Activated T-cell treated with anti-CD3 and anti-CD28 coated beads, Interleukin-2, amount 50 U/mL, for 4 hours (primary cell): Measurements from ENCODE around the gene LYPLA2. TPM values are rescaled to one million over a fixed set of nuclear protein-coding genes. Genes with fewer than 3 reads are reported as not detected.
A peak's percentile ranks its signal among the peaks of the same experiment; 100 is the strongest.
"Not testable (repeated sequence)": the region's sequence is repeated elsewhere in the genome, so short reads cannot be mapped to it uniquely, and the experiment has no call there.

Source experiments
- ATAC-seq, 2 donors: fragments of 200-7000 bp; cut with Tn5 transposase; one replicate each; pipeline ENCODE4 v1.10.0; 2021
- DNase-seq: peaks from one replicate; pipeline ENCODE4 v3.0.0-alpha.2; 2020
- H3K27me3 Mint-ChIP-seq: one replicate; pipeline ENCODE4 v1.8.0; 2021; ENCODE audit warnings: low read depth, mixed read lengths
- H3K36me3 Mint-ChIP-seq: one replicate; pipeline ENCODE4 v1.8.0; 2022; ENCODE audit warnings: mixed read lengths; ENCODE audit not compliant: insufficient read depth
- H3K4me1 Mint-ChIP-seq: one replicate; pipeline ENCODE4 v1.8.0; 2021; ENCODE audit warnings: low read depth, mixed read lengths
- H3K4me3 Mint-ChIP-seq: one replicate; pipeline ENCODE4 v1.8.0; 2021; ENCODE audit warnings: mild to moderate bottlenecking, moderate library complexity, mixed read lengths
- H3K9me3 Mint-ChIP-seq: one replicate; pipeline ENCODE4 v1.8.0; 2021; ENCODE audit warnings: mixed read lengths
- total RNA-seq, 3 donors: library from RNA; stranded (reverse); gene quantifications; one replicate each; pipeline ENCODE4 v1.2.1, GENCODE V29; 2021

Gene LYPLA2
- total RNA-seq, 3 donors from 2014 or later, result 132 to 146 (median 134) TPM

- Mint-ChIP-seq H3K36me3 (no peaks in the 10 kb centered on the region), H3K4me3 (peak within 1 kb of the TSS; percentile 95), H3K9me3 (no peaks in the 10 kb centered on the region), H3K4me1 (peaks cover 10% of the 10 kb centered on the region), H3K27me3 (no peaks in the 10 kb centered on the region)
- peak; percentile 94 to 96 for ATAC-seq
- DNase-seq, result peak; percentile 83
These were observed 34.3 kb downstream of the LYPLA2 start, which contains the start of gene HMGCL for GRCh38 chr1:23825076-23825761. Gene HMGCL (minus strand): TSS chr1:23825429. CDS start chr1:23825415, 14 bp downstream.

- Mint-ChIP-seq H3K4me1 (peaks cover 10% of the 10 kb centered on the region), H3K27me3 (no peaks in the 10 kb centered on the region), H3K36me3 (no peaks in the 10 kb centered on the region), H3K9me3 (no peaks in the 10 kb centered on the region), H3K4me3 (peak overlapping the region; percentile 95)
- DNase-seq (no peak), ATAC-seq (peak; percentile 42 to 61)
These were observed 35.0 kb downstream of the LYPLA2 start for GRCh38 chr1:23825762-23826522.

- peak overlapping the region; percentile 95 for H3K4me3 Mint-ChIP-seq
- not testable (repeated sequence) for H3K27me3 Mint-ChIP-seq, H3K36me3 Mint-ChIP-seq, ATAC-seq, H3K9me3 Mint-ChIP-seq, DNase-seq
- H3K4me1 Mint-ChIP-seq, result peaks cover 10% of the 10 kb centered on the region
These were observed 35.6 kb downstream of the LYPLA2 start for GRCh38 chr1:23826590-23826989.

GRCh38 chr1:23827717-23828116, 36.8 kb downstream of the LYPLA2 start:
- peaks cover 10% of the 10 kb centered on the region for H3K4me1 Mint-ChIP-seq
- ATAC-seq, result no peak

GRCh38 chr1:23834156-23834555, 43.2 kb downstream of the LYPLA2 start:
- not testable (repeated sequence) for H3K36me3 Mint-ChIP-seq

More at GRCh38 chr1:23827717-23828116, 36.8 kb downstream of the LYPLA2 start:
- no peaks in the 10 kb centered on the region for H3K36me3 Mint-ChIP-seq
- no peaks in the 10 kb centered on the region for H3K27me3 Mint-ChIP-seq
- H3K9me3 Mint-ChIP-seq, result no peaks in the 10 kb centered on the region
- no peak overlapping the region for H3K4me3 Mint-ChIP-seq
- DNase-seq, result no peak

GRCh38 chr1:23836037-23836436, 45.1 kb downstream of the LYPLA2 start:
- ATAC-seq, result no peak
- H3K9me3 Mint-ChIP-seq, result no peaks in the 10 kb centered on the region
- H3K36me3 Mint-ChIP-seq, result no peaks in the 10 kb centered on the region
- no peak for DNase-seq
- H3K27me3 Mint-ChIP-seq, result peaks cover 5% of the 10 kb centered on the region
- peaks cover 10% of the 10 kb centered on the region for H3K4me1 Mint-ChIP-seq
- no peak overlapping the region for H3K4me3 Mint-ChIP-seq

More at GRCh38 chr1:23834156-23834555, 43.2 kb downstream of the LYPLA2 start:
- not testable (repeated sequence) for ATAC-seq, H3K27me3 Mint-ChIP-seq, H3K9me3 Mint-ChIP-seq, H3K4me1 Mint-ChIP-seq, DNase-seq, H3K4me3 Mint-ChIP-seq

GRCh38 chr1:23837908-23838307, 47.0 kb downstream of the LYPLA2 start:
- no peak for ATAC-seq
- no peak for DNase-seq
- H3K27me3 Mint-ChIP-seq, result peaks cover 5% of the 10 kb centered on the region
- H3K36me3 Mint-ChIP-seq, result no peaks in the 10 kb centered on the region
- peak overlapping the region; percentile 71 for H3K4me3 Mint-ChIP-seq
- H3K9me3 Mint-ChIP-seq, result no peaks in the 10 kb centered on the region
- peaks cover 10% of the 10 kb centered on the region for H3K4me1 Mint-ChIP-seq

GRCh38 chr1:23838401-23838866, 47.5 kb downstream of the LYPLA2 start:
- H3K36me3 Mint-ChIP-seq, result no peaks in the 10 kb centered on the region
- peak overlapping the region; percentile 71 for H3K4me3 Mint-ChIP-seq
- H3K4me1 Mint-ChIP-seq, result peaks cover 10% of the 10 kb centered on the region
- peaks cover 5% of the 10 kb centered on the region for H3K27me3 Mint-ChIP-seq
- no peaks in the 10 kb centered on the region for H3K9me3 Mint-ChIP-seq
- ATAC-seq (peak; percentile 100), DNase-seq (peak; percentile 70)

- H3K4me3 Mint-ChIP-seq, result no peak overlapping the region
- H3K9me3 Mint-ChIP-seq, result no peaks in the 10 kb centered on the region
- DNase-seq (no peak), ATAC-seq (no peak)
- H3K27me3 Mint-ChIP-seq, result no peaks in the 10 kb centered on the region
- H3K36me3 Mint-ChIP-seq, result peaks cover 27% of the 10 kb centered on the region
- H3K4me1 Mint-ChIP-seq, result peaks cover under 1% of the 10 kb centered on the region
These were observed 52.7 kb downstream of the LYPLA2 start for GRCh38 chr1:23843644-23844043.

Other genes starting within 250 kb of the LYPLA2 start
- 10 to 100 TPM; 15.1 to 17.1 (median 15.1) TPM for gene ID3, start 231.6 kb upstream of the LYPLA2 start, total RNA-seq
- gene RPL11, start 99.3 kb upstream of the LYPLA2 start, total RNA-seq, result 1,000 to 10,000 TPM; 1,397 to 1,476 (median 1,425) TPM
- 10 to 100 TPM; 61.9 to 69.8 (median 67.1) TPM for gene ELOA, start 47.7 kb upstream of the LYPLA2 start, total RNA-seq
- gene PITHD1, start 12.7 kb upstream of the LYPLA2 start, total RNA-seq, result 100 to 1,000 TPM; 125 to 128 (median 126) TPM
- gene GALE, start 9.6 kb downstream of the LYPLA2 start, total RNA-seq, result 10 to 100 TPM; 55.9 to 65.3 (median 62.4) TPM
- gene HMGCL, start 34.3 kb downstream of the LYPLA2 start, total RNA-seq, result 10 to 100 TPM; 10.5 to 11.1 (median 11.0) TPM
- gene FUCA1, start 77.1 kb downstream of the LYPLA2 start, total RNA-seq, result 1 to 10 TPM; 4.8 to 6.0 (median 5.5) TPM
- gene CNR2, start 122.2 kb downstream of the LYPLA2 start, total RNA-seq, result under 1 TPM; 0.05 to 0.24 (median 0.10) TPM
- gene PNRC2, start 168.7 kb downstream of the LYPLA2 start, total RNA-seq, result 100 to 1,000 TPM; 168 to 179 (median 168) TPM
- gene SRSF10, start 189.2 kb downstream of the LYPLA2 start, total RNA-seq, result 100 to 1,000 TPM; 238 to 250 (median 241) TPM